Measurements from ENCODE around the gene INSIG1. TPM values are rescaled to one million over a fixed set of nuclear protein-coding genes. Genes with fewer than 3 reads are reported as not detected.

INSIG1 gene
- total and polyA plus RNA-seq, 9 donors: 15.7 to 25.1 (median 24.0) TPM

DNA sequence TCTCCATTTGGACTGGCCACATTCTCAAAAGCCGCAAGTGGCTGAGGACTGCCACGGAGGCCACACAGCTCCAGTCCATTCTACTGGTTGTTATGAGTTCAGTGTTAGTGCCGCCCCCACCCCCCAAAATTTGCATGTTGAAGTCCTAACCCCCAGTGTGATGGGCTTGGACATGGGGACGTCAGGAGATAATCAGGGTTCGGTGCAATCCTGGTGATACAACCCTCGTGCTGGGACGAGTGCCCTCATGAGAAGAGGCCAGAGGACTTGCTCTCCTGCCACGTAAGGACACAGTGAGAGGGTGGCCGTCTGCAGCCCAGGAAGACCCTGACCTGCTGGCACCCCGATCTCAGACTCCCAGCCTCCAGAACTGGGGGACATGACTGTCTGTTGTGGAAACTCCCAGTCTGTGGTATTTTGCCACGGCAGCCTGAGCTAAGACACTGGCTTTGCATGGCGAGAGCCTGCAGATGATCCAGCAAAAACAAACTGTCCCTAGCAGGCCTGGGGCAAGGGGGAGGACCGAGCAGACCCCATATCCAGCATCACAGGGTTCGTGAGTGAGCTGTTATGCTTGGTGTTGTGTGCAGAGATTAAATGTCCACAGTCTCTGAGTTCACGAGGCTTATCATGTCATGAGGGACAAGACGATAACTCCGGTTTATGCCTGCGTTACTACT, 41.5 kb upstream of the INSIG1 start:
- Histone ChIP-seq H3K36me3 (ENCODE audit: control insufficient read depth, insufficient read depth, low read length) (no peaks in the 10 kb centered on the region), H3K4me3 (ENCODE audit: low read length) (no peak overlapping the region), H3K4me1 (ENCODE audit: control insufficient read depth, insufficient read depth, low read length) (peaks cover 34% of the 10 kb centered on the region), H3K27ac (ENCODE audit: low read length) (no peak overlapping the region), H3K9me3 (replicated peaks; ENCODE audit: control insufficient read depth, low read depth, low read length) (no peaks in the 10 kb centered on the region), H3K27me3 (ENCODE audit: control insufficient read depth, insufficient read depth, low read length) (peaks cover 8% of the 10 kb centered on the region)
- DNase-seq: no peak
- WGBS (ENCODE audit: insufficient coverage): 83% methylated on average over 13 of the region's 18 CpGs

- Histone ChIP-seq H3K9me3 (replicated peaks; ENCODE audit: control insufficient read depth, low read depth, low read length) (no peaks in the 10 kb centered on the region), H3K4me3 (ENCODE audit: low read length) (no peak overlapping the region), H3K36me3 (ENCODE audit: control insufficient read depth, insufficient read depth, low read length) (no peaks in the 10 kb centered on the region), H3K27me3 (ENCODE audit: control insufficient read depth, insufficient read depth, low read length) (peaks cover 8% of the 10 kb centered on the region), H3K4me1 (ENCODE audit: control insufficient read depth, insufficient read depth, low read length) (peaks cover 34% of the 10 kb centered on the region), H3K27ac (ENCODE audit: low read length) (peak overlapping the region; percentile 87)
- no CpG with 5 or more reads among the region's 8 CpGs for WGBS (ENCODE audit: insufficient coverage)
- peak; percentile 12 for DNase-seq
These were observed 40.8 kb upstream of the INSIG1 start for GRCh38 chr7:155256761-155257481.

DNA sequence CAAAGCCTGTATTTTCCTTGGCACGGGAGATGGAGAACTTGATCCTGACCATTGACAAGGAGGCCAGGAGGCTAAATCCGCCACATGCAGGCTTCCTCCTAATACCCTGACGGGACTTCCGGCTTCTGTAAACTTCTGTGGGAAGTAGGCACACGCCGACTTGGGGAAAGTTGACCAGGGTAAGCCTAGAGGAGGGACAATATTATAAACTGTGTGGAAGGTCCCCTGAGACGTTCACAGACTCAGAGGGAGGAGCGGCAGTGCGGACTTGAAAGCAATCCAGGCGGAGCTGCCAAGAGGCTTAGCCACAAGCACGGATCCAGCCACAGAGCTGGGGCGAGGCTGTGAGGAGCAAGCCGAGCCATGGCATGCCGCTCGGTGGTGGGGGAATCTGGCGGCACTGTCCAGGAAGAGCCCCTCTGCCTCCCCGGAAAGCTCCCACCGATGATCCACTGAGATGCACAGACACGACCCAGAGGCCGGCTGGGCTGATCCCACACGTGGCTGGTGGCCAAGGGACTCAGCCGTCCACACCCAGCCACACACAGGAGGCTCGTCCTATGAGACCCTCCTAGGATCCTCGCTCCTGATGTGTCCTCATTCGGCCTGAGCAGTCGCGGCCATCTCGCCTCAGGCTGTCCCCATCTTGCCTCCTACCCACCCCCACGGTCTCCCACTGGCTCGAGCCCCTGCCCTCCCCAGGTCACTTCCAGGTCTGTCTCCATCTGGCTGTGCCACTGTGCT, 40.0 kb upstream of the INSIG1 start:
- no peaks in the 10 kb centered on the region for H3K9me3 ChIP-seq (replicated peaks; ENCODE audit: control insufficient read depth, low read depth, low read length)
- peaks cover 34% of the 10 kb centered on the region for H3K4me1 ChIP-seq (ENCODE audit: control insufficient read depth, insufficient read depth, low read length)
- peak; percentile 83 for DNase-seq
- peak overlapping the region; percentile 87 for H3K27ac ChIP-seq (ENCODE audit: low read length)
- H3K36me3 ChIP-seq (ENCODE audit: control insufficient read depth, insufficient read depth, low read length): no peaks in the 10 kb centered on the region
- 40% methylated on average over 18 of the region's 30 CpGs for WGBS (ENCODE audit: insufficient coverage)
- no peak overlapping the region for H3K4me3 ChIP-seq (ENCODE audit: low read length)
- H3K27me3 ChIP-seq (ENCODE audit: control insufficient read depth, insufficient read depth, low read length): peaks cover 7% of the 10 kb centered on the region

DNA sequence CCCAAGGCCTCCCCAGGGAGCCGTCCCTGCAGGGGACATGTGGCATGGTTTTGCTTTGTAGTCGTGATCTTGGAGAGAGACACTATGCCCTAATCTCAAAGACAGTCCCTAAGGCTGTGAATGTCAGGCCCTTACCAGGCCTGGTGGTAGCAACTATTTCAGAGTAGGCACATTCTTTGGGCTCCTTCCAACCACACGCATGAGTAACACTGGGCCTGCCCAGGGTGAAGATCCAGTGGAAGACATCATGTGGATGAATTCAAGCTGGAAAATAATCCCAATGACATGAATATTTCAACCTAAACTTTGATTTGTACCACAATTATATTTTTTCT, 39.5 kb upstream of the INSIG1 start:
- peak; percentile 70 for DNase-seq
- H3K36me3 ChIP-seq (ENCODE audit: control insufficient read depth, insufficient read depth, low read length): no peaks in the 10 kb centered on the region
- no peak overlapping the region for H3K4me3 ChIP-seq (ENCODE audit: low read length)
- H3K9me3 ChIP-seq (replicated peaks; ENCODE audit: control insufficient read depth, low read depth, low read length): no peaks in the 10 kb centered on the region
- no CpG with 5 or more reads among the region's 3 CpGs for WGBS (ENCODE audit: insufficient coverage)
- H3K27ac ChIP-seq (ENCODE audit: low read length): peak overlapping the region; percentile 87
- H3K4me1 ChIP-seq (ENCODE audit: control insufficient read depth, insufficient read depth, low read length): peaks cover 34% of the 10 kb centered on the region
- H3K27me3 ChIP-seq (ENCODE audit: control insufficient read depth, insufficient read depth, low read length): peaks cover 8% of the 10 kb centered on the region

- DNase-seq: peak; percentile 37
- no peaks in the 10 kb centered on the region for H3K36me3 ChIP-seq (ENCODE audit: control insufficient read depth, insufficient read depth, low read length)
- peaks cover 34% of the 10 kb centered on the region for H3K4me1 ChIP-seq (ENCODE audit: control insufficient read depth, insufficient read depth, low read length)
- WGBS (ENCODE audit: insufficient coverage): 67% methylated on average over 9 of the region's 13 CpGs
- H3K27ac ChIP-seq (ENCODE audit: low read length): peak overlapping the region; percentile 13
- no peak overlapping the region for H3K4me3 ChIP-seq (ENCODE audit: low read length)
- peaks cover 7% of the 10 kb centered on the region for H3K27me3 ChIP-seq (ENCODE audit: control insufficient read depth, insufficient read depth, low read length)
- H3K9me3 ChIP-seq (replicated peaks; ENCODE audit: control insufficient read depth, low read depth, low read length): no peaks in the 10 kb centered on the region
These were observed 37.7 kb upstream of the INSIG1 start for GRCh38 chr7:155259866-155260497.

- 72% methylated on average over 10 of the region's 13 CpGs for WGBS (ENCODE audit: insufficient coverage)
- Histone ChIP-seq H3K27ac (ENCODE audit: low read length) (no peak overlapping the region), H3K4me1 (ENCODE audit: control insufficient read depth, insufficient read depth, low read length) (peaks cover 34% of the 10 kb centered on the region), H3K9me3 (replicated peaks; ENCODE audit: control insufficient read depth, low read depth, low read length) (no peaks in the 10 kb centered on the region), H3K27me3 (ENCODE audit: control insufficient read depth, insufficient read depth, low read length) (peaks cover 7% of the 10 kb centered on the region), H3K4me3 (ENCODE audit: low read length) (no peak overlapping the region), H3K36me3 (ENCODE audit: control insufficient read depth, insufficient read depth, low read length) (no peaks in the 10 kb centered on the region)
- no peak for DNase-seq
These were observed 37.2 kb upstream of the INSIG1 start for GRCh38 chr7:155260498-155260872.

DNA sequence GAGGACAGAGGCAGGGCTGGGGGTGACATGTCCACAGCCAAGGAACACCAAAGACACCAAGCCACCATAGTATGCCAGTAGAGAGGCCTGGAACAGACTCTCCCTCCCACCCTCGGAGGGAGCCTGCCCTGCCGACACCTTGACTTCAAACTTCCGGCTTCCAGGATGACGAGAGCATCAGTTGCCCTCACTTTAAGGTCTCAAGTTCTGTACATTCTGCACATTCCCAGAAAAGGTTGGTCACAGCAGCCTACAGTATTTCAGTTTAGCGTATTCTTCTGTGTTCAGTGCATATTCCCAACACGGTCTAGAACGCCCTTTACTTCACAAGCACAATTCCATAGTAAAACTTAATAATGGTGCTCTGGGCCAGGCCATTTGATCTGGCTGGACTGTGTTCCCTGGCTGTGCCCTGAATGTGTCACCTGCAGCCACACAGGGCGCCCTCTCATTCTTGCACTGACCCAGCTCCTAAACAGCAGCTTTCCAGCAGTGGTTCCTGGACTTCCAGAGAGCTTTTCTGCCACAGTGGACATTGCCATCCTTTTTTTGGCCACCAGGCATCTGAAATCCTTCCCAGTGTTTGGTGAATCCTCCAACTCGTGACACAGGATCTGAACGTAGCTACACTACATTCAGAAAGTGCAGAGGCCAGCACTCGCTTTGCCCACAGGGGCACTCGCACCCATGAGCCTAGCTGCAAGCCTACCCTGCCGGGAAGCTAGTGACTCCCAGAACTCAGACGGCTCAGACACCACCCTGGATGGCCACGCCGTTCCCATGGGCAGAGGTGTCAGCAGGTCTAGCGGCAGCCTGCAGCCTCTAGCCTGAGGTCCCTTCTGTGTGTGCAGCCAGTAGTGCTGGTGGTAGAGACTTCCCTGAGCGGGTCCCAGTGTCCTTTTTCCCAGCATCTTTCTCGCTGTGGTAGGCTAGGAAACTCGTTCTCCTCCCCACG, 36.4 kb upstream of the INSIG1 start:
- H3K4me1 ChIP-seq (ENCODE audit: control insufficient read depth, insufficient read depth, low read length): peaks cover 32% of the 10 kb centered on the region
- no peaks in the 10 kb centered on the region for H3K36me3 ChIP-seq (ENCODE audit: control insufficient read depth, insufficient read depth, low read length)
- DNase-seq: no peak
- 79% methylated on average over 17 of the region's 21 CpGs for WGBS (ENCODE audit: insufficient coverage)
- no peak overlapping the region for H3K27ac ChIP-seq (ENCODE audit: low read length)
- H3K4me3 ChIP-seq (ENCODE audit: low read length): no peak overlapping the region
- no peaks in the 10 kb centered on the region for H3K9me3 ChIP-seq (replicated peaks; ENCODE audit: control insufficient read depth, low read depth, low read length)
- peaks cover 8% of the 10 kb centered on the region for H3K27me3 ChIP-seq (ENCODE audit: control insufficient read depth, insufficient read depth, low read length)

GRCh38 chr7:155262031-155262430, 35.6 kb upstream of the INSIG1 start:
- Histone ChIP-seq H3K27me3 (ENCODE audit: control insufficient read depth, insufficient read depth, low read length) (peaks cover 9% of the 10 kb centered on the region), H3K36me3 (ENCODE audit: control insufficient read depth, insufficient read depth, low read length) (no peaks in the 10 kb centered on the region), H3K9me3 (replicated peaks; ENCODE audit: control insufficient read depth, low read depth, low read length) (no peaks in the 10 kb centered on the region), H3K4me3 (ENCODE audit: low read length) (no peak overlapping the region), H3K4me1 (ENCODE audit: control insufficient read depth, insufficient read depth, low read length) (peaks cover 26% of the 10 kb centered on the region), H3K27ac (ENCODE audit: low read length) (no peak overlapping the region)
- 55% methylated on average over 8 of the region's 12 CpGs for WGBS (ENCODE audit: insufficient coverage)
- DNase-seq: no peak

DNA sequence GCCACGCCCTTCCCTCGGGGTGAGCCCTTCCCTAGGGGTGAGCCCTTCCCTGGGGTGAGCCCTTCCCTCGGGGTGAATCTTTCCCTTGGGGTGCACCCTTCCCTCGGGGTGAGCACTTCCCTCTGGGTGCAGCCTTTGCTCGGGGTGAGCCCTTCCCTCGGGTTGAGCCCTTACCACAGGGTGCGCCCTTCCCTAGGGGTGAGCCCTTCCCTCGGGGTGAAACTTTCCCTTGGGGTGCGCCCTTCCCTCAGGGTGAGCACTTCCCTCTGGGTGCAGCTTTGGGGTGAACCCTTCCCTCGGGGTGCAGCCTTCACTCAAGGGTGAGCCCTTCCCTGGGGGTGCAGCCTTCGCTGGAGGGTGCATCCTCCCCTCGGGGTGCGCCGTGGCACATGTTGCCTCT, 34.6 kb upstream of the INSIG1 start:
- DNase-seq: no peak
- WGBS (ENCODE audit: insufficient coverage): 90% methylated on average over 14 of the region's 14 CpGs
- no peak overlapping the region for H3K27ac ChIP-seq (ENCODE audit: low read length)
- H3K27me3 ChIP-seq (ENCODE audit: control insufficient read depth, insufficient read depth, low read length): peaks cover 9% of the 10 kb centered on the region
- peaks cover 15% of the 10 kb centered on the region for H3K4me1 ChIP-seq (ENCODE audit: control insufficient read depth, insufficient read depth, low read length)
- no peaks in the 10 kb centered on the region for H3K36me3 ChIP-seq (ENCODE audit: control insufficient read depth, insufficient read depth, low read length)
- H3K4me3 ChIP-seq (ENCODE audit: low read length): no peak overlapping the region
- no peaks in the 10 kb centered on the region for H3K9me3 ChIP-seq (replicated peaks; ENCODE audit: control insufficient read depth, low read depth, low read length)

Data from muscle of leg (tissue), 11 donors.